GM12892 (cell line): ENCODE data around the gene PDE6A.
"Not testable (repeated sequence)": the region's sequence is repeated elsewhere in the genome, so short reads cannot be mapped to it uniquely, and the experiment has no call there.

ENCODE experiments used
- DNase-seq: peaks from one replicate; pipeline ENCODE4 v3.0.0; 2011; ENCODE audit not compliant: insufficient read length
- FAIRE-seq: peaks from 2 replicates; lab custom pipeline; 2011; peaks lifted over from hg19 to GRCh38; lab: Jason Lieb, UNC
- POLR2A ChIP-seq: IDR thresholded peaks from 2 replicates; pipeline ENCODE4 v1.6.1; 2011; ENCODE audit warnings: low read depth, low read length, control low read depth
- POLR2AphosphoS5 ChIP-seq: IDR thresholded peaks from 2 replicates; pipeline ENCODE4 v1.6.1; 2011; ENCODE audit warnings: low read depth, low read length, control low read depth
- TAF1 ChIP-seq: IDR thresholded peaks from 2 replicates; pipeline ENCODE4 v1.6.1; 2011; ENCODE audit warnings: low read depth, mild to moderate bottlenecking, control low read depth, low read length, borderline replicate concordance

PDE6A gene

DNA sequence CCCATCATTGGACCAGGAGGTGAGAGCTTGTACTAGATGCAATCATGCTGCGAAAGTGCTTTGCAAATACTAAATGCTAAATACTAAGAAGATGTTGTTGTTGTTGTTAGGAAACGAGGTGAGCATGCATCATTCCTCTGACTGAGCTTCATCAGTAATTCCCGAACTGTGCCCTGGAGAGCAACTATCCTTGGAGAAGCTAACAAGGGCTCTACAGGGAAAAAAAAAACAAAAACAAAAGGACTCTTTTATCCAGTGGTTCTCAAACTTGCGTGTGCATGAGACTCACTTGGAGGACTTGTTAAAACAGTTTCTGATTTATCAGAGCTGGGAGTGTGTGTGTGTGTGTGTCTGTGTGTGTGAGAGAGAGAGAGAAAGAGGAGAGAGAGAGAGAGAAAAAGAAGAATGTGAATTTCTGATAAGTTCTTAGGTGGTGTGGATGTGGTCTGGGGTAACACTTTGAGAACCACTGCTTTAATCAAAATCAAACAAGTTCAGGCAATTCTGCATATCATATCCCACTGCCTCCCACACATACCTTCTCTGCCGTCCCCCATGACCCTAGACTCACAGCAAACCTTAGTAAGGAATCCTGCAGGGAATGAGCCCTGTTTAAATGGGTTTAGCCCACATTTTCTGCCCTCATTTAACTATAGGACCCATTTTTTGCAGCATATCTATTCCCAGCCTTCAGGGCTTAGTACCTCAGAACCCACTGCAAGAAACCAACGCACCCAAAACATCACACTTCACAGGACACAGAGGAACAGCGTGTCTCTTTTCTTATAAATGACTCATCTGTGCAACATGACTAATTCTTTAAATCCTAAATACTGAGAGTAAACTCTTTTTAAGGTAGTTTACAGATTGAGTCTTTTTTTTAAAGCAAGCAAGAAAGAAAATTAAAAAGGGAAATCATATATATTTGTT is 48.9 kb downstream of the PDE6A start:
- no peak for DNase-seq
- no peak for TF ChIP-seq POLR2AphosphoS5
- no peak for TF ChIP-seq POLR2A
- TF ChIP-seq TAF1, result no peak
- no peak for FAIRE-seq

DNA sequence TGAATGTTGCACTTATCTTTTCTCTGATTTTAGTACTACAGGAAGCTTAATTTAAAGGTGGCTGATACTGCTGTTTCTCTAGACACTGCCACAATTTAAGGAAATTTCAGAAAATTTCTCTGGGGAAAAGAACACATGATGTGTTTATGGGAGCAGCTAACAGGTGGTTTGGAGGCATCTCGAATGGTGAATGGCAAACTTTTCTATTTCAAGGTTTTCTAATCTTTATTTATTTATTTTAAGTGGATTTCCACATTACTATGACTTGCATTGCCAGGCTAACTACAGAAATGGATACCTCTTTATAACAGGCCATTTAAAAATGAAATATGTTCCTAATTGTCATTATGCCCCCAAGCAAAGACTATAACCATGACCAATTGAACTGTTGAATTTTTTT is 50.4 kb downstream of the PDE6A start:
- FAIRE-seq (no peak), DNase-seq (no peak)
- TF ChIP-seq POLR2A (no peak), TAF1 (no peak), POLR2AphosphoS5 (no peak)

DNA sequence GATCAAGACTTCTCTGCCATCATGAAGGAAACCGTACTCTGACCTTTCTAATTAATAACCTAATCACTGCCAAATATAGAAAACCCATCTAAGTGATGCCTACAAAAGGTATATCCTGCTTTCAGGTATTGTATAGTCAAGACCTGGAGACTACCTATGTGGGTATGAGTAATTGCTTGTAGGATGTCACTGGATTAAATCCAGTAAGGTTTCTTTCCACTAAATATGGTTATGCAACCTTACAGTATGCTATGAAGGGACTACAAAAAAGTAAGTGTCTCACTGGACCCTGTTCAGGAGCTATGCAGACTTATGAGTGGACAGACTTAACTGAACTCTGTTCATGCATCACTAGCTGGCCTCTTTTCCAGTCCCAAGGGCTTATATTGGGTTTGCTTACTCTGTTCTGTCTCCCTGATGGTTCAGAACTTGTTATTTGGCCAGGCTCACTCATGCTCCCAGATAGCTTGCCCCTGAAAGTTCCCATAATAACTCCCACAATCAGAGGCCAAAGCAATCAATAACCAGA is 51.1 kb downstream of the PDE6A start:
- no peak for FAIRE-seq
- TF ChIP-seq POLR2A (no peak), POLR2AphosphoS5 (no peak), TAF1 (no peak)
- no peak for DNase-seq

DNA sequence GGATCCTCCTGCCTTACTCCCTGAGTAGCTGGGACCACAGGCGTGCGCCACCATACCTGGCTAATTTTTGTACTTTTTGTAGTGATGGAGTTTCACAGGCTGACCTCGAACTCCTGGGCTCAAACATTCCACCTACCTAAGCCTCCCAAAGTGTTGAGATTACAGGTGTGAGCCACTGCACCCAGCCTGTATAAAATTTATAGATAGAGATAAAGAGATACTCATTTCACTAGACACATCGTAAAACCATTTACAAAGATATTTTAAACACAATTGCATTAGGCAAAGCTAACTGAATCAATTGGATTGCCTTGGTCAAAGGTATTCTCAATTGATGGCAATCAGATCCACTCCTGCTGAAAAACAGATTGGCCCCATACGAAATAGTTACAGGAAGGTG is 52.0 kb downstream of the PDE6A start:
- TF ChIP-seq POLR2AphosphoS5 (no peak), TAF1 (no peak), POLR2A (no peak)
- DNase-seq (no peak), FAIRE-seq (no peak)

DNA sequence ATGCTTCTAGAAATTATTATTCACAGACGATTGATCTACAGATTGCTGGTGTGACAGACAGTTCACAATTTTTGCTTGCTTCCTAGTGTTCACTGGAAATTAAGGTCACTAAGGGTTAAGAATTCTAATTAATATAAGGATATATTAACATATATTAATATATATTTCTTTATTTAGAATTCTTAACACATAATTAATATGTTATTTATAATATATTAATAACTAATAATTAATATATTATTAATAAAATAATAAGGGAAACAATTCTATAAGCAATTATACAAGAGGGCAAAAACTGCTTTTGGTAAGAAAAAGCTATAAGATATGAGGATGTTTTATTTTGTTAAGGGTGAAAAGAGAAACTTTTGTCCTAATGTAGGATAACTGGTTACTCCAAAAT is 56.3 kb downstream of the PDE6A start:
- FAIRE-seq, result no peak
- no peak for DNase-seq
- TF ChIP-seq POLR2AphosphoS5 (no peak), POLR2A (no peak), TAF1 (no peak)

DNA sequence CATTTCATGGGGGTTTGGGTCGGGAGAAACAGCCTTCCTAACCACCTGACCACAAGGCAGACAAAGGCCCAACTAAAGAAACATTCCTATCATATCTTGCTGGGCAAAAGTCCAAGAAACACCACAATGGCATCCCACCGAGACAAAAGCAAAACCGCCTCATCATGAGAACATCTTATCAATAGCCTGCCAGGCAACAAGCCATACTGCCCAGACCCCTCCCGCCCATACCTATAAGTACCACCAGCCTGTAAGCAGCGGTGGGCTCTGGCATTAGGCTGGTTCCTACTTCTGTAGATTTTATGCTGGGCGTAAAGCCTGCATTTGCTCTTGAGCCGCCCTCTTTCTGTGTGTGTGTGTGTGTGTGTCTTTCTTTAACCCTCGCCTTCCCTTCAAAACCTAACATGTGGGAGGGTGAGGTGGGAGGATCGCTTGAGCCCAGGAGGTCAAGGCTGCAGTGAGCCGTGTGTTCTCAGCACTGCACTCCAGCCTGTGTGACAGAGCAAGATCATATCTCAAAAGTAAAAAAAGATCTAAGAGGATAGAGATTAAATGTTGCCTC is 56.9 kb downstream of the PDE6A start:
- DNase-seq, result no peak
- TF ChIP-seq POLR2AphosphoS5 (no peak), TAF1 (no peak), POLR2A (no peak)
- no peak for FAIRE-seq

DNA sequence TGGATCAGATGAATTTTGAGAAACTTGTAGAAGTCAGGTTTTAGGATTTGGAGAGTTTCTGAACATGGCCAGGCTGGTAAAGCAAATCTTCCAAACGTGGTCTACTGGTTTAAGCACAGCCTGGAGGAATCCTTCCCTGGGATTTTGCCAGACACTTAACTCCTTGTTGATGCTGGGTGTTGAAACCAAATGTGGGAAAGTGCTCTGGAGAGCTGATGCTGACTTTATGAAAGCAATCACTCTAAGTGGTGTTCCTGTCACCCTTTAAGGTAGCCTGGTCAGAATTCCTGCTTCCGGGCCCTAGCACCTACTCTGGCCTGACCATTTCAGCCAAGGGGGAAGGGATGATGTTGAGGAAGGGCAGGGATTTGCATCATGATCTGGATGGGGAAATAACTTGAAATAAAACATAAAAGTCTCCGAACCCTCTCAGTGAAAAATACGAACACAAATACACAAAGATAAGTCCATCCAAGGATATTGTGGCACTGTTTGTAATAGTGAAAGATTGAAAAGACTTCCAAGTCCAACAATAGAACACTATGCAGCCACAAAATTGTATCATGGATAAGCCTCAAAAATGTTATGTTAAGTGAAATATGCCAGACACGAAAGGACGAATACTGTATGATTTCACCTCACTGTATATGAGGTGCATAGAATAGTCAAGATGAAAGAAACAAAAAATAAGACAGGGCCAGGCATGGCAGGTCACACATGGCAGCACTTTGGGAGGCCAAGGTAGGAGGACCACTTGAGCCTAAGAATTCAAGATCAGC is 57.7 kb downstream of the PDE6A start:
- DNase-seq, result no peak
- no peak for TF ChIP-seq TAF1
- no peak for TF ChIP-seq POLR2A
- no peak for TF ChIP-seq POLR2AphosphoS5
- no peak for FAIRE-seq

DNA sequence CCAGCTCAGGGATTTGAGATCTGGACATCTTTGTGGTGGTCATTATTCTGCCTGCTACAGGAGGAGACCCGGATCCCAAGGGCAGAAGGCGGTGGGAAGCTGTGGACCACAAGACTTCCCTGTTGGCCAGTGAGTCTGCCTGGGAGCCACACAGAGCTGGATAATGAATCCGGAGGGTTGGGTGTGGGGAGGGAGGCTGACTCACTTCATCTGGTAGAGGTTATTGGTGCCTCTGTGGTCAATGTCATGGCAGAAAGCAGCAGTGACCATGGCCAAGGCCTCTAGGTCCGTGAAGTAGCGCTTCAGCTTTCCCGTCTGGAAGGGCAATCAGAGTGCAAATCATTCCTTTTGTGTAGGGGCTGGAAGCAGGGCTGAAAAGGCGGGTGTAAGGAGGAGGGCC is 58.5 kb downstream of the PDE6A start:
- FAIRE-seq, result no peak
- TF ChIP-seq POLR2A (no peak), POLR2AphosphoS5 (no peak), TAF1 (no peak)
- no peak for DNase-seq

DNA sequence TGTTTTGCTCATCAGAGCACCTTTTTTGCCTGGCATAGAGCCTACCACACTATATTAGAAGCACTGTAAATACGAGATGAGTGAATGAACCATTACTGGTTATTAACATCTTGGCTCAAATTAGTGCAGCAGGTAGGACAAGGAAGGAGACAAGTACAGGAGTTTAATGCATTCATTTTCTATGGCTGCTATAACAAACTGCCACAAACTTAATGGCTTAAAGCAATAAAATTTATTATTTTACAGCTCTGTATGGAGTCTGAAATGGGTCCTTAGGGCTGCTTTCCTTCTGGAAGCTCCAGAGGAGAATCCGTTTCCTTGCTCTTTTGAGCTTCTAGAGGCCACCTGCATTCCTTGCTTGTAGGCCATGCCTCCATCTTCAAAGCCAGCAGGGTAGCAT is 59.1 kb downstream of the PDE6A start:
- TF ChIP-seq TAF1, result no peak
- FAIRE-seq (no peak), DNase-seq (no peak)

DNA sequence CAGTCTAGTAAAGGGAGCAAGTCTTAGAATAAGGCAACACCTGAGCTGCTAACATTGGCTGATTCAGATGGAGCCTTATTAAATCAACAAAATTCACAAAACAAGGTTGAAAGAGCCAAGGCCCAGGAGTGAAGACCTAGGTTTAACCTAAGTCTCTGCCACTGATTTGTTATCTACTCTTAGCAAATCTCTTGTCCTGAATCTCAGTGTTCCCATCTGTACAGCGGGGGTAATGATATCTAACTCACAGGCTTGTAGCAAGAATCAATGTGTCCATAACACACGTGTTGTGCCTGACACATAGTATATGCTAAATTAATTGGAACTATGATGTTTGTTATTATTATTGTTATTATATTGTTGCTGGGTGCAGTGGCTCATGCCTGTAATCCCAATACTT is 61.0 kb downstream of the PDE6A start:
- no peak for FAIRE-seq
- TF ChIP-seq POLR2AphosphoS5 (no peak), TAF1 (no peak), POLR2A (no peak)
- no peak for DNase-seq

DNA sequence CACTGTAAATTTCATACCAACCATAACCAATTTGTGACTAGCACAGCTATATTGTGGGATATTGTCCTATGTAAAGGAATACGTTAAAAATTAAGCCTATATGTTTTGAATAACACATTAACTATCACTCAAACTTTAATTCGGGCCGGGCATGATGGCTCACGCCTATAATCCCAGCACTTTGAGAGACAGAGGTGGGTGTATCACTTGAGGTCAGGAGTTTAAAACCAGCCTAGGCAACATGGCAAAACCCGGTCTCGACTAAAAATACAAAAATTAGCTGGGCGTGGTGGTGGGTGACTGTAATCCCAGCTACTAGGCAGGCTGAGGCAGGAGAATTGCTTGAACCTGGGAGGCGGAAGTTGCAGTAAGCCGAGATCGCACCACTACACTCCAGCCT is 62.0 kb downstream of the PDE6A start:
- not testable (repeated sequence) for FAIRE-seq, DNase-seq
